Fibroblast of lung (primary cell): ENCODE data around the gene SIRT2. TPM values are rescaled to one million over a fixed set of nuclear protein-coding genes. Genes with fewer than 3 reads are reported as not detected.
"Not testable (repeated sequence)": the region's sequence is repeated elsewhere in the genome, so short reads cannot be mapped to it uniquely, and the experiment has no call there.

ENCODE experiments used
- DNase-seq, 2 donors: peaks; one replicate each; pipeline versions ENCODE4 v3.0.0 to v3.0.0-alpha.2; 2010; ENCODE audit warnings: low read depth in 2 of 2
- H2AFZ ChIP-seq: 2 replicates; pipeline ENCODE4 v1.5.1; 2012; ENCODE audit warnings: low read length, control low read depth, inconsistent platforms
- H3K27ac ChIP-seq: 2 replicates; pipeline ENCODE4 v1.5.1; 2011; ENCODE audit warnings: low read length, control low read depth; ENCODE audit not compliant: insufficient read depth
- H3K27me3 ChIP-seq: 2 replicates; pipeline ENCODE4 v1.5.1; 2011; ENCODE audit warnings: mild to moderate bottlenecking, low read length; ENCODE audit not compliant: control insufficient read depth, insufficient read depth
- H3K36me3 ChIP-seq: 2 replicates; pipeline ENCODE4 v1.5.1; 2011; ENCODE audit warnings: low read length; ENCODE audit not compliant: control insufficient read depth, insufficient read depth
- H3K4me1 ChIP-seq: 2 replicates; pipeline ENCODE4 v1.5.1; 2011; ENCODE audit warnings: low read length; ENCODE audit not compliant: control insufficient read depth, insufficient read depth; ENCODE audit errors: extremely low read depth
- H3K4me2 ChIP-seq: 2 replicates; pipeline ENCODE4 v1.5.1; 2011; ENCODE audit warnings: low read length, control low read depth; ENCODE audit not compliant: insufficient read depth; ENCODE audit errors: extremely low read depth
- H3K4me3 ChIP-seq, 4 experiments: fragments of 200-600 bp in 1 of 4; sonication (generic) in 1 of 4; replicated peaks in 1 of 4; 2 replicates each; pipeline ENCODE4 v1.5.1; 2011 to 2016; ENCODE audit warnings: low read length in 4 of 4, low read depth in 3 of 4, mild to moderate bottlenecking in 3 of 4, control low read depth in 2 of 4, inconsistent platforms in 1 of 4, mixed read lengths in 1 of 4; ENCODE audit not compliant: insufficient read depth in 1 of 4; ENCODE audit errors: control extremely low read depth in 1 of 4
- H3K79me2 ChIP-seq: 2 replicates; pipeline ENCODE4 v1.5.1; 2012; ENCODE audit warnings: mild to moderate bottlenecking, low read length, inconsistent platforms; ENCODE audit not compliant: control insufficient read depth, insufficient read depth
- H3K9ac ChIP-seq: 2 replicates; pipeline ENCODE4 v1.5.1; 2011; ENCODE audit warnings: mild to moderate bottlenecking, low read length, control low read depth; ENCODE audit not compliant: insufficient read depth
- H3K9me3 ChIP-seq: 2 replicates; pipeline ENCODE4 v1.5.1; 2012; ENCODE audit warnings: low read depth, low read length; ENCODE audit not compliant: control insufficient read depth, insufficient read depth
- H4K20me1 ChIP-seq: 2 replicates; pipeline ENCODE4 v1.5.1; 2011; ENCODE audit warnings: low read length; ENCODE audit not compliant: control insufficient read depth, insufficient read depth; ENCODE audit errors: extremely low read depth
- CTCF ChIP-seq, 2 donors: IDR thresholded peaks in 1 of 2; conservative IDR thresholded peaks in 1 of 2; 1 replicate in 1 of 2; 2 replicates in 1 of 2; pipeline ENCODE4 v1.5.1; 2011 to 2012; ENCODE audit warnings: low read length in 2 of 2, control low read depth in 1 of 2, inconsistent platforms in 1 of 2, low read depth in 1 of 2, mild to moderate bottlenecking in 1 of 2
- EZH2 ChIP-seq: IDR thresholded peaks from 2 replicates; pipeline ENCODE4 v1.5.1; 2012; ENCODE audit warnings: low read length, control low read depth, mild to moderate bottlenecking; ENCODE audit errors: missing control alignments
- polyA plus RNA-seq, 2 donors: library from polyadenylated mRNA; depleted of rRNA in 1 of 2; stranded (reverse) in 1 of 2; unstranded in 1 of 2; fragments of >200 nt; gene quantifications; 2 replicates each; pipeline ENCODE4 v1.2.1, GENCODE V29; 2011 to 2012; ENCODE audit warnings: missing spikeins in 1 of 2
- total RNA-seq: library from RNA; depleted of rRNA; stranded (reverse); fragments of >200 nt; gene quantifications from 2 replicates; pipeline ENCODE4 v1.2.1, GENCODE V29; 2014

The SIRT2 gene
- total and polyA plus RNA-seq, 2 donors (not counting 1 experiment from before 2014, with no cell fraction given): 38.7 to 51.7 TPM

GRCh38 chr19:38856813-38857212, 42.6 kb downstream of the SIRT2 start:
- no peak for DNase-seq
- TF ChIP-seq CTCF (conservative IDR thresholded peaks at IDR 0.05 in 1 of 2, IDR thresholded peaks at IDR 0.05 in 1 of 2; ENCODE audit: low read depth in 1 of 2, low read length in 2 of 2) (no peak), EZH2 (no peak)
- Histone ChIP-seq H4K20me1 (no peaks in the 10 kb centered on the region), H3K36me3 (no peaks in the 10 kb centered on the region), H3K4me3 (no peak overlapping the region), H3K27ac (no peak overlapping the region), H3K4me1 (no peaks in the 10 kb centered on the region), H3K79me2 (no peaks in the 10 kb centered on the region), H3K27me3 (no peaks in the 10 kb centered on the region), H3K9me3 (no peaks in the 10 kb centered on the region), H2AFZ (no peak overlapping the region), H3K4me2 (no peak overlapping the region), H3K9ac (no peak overlapping the region)

- not testable (repeated sequence) for H4K20me1 ChIP-seq, H3K27me3 ChIP-seq, H2AFZ ChIP-seq, H3K9me3 ChIP-seq, H3K36me3 ChIP-seq, H3K27ac ChIP-seq, H3K4me1 ChIP-seq, H3K4me3 ChIP-seq, H3K79me2 ChIP-seq, H3K4me2 ChIP-seq, DNase-seq, H3K9ac ChIP-seq
Measured at GRCh38 chr19:38855751-38856150, 43.7 kb downstream of the SIRT2 start.

- not testable (repeated sequence) for H3K4me3 ChIP-seq, H3K27me3 ChIP-seq, H3K9me3 ChIP-seq, H3K9ac ChIP-seq, DNase-seq, H2AFZ ChIP-seq, H3K36me3 ChIP-seq, H4K20me1 ChIP-seq, H3K79me2 ChIP-seq, H3K27ac ChIP-seq, H3K4me2 ChIP-seq, H3K4me1 ChIP-seq
Measured at GRCh38 chr19:38854961-38855360, 44.5 kb downstream of the SIRT2 start.

- no peaks in the 10 kb centered on the region for H3K36me3 ChIP-seq
- peak overlapping the region in 3 of 4 experiments; percentile 66 to 87 (median 82) for H3K4me3 ChIP-seq
- no peaks in the 10 kb centered on the region for H3K9me3 ChIP-seq
- DNase-seq: no peak
- peak overlapping the region; percentile 74 for H2AFZ ChIP-seq
- no peaks in the 10 kb centered on the region for H3K27me3 ChIP-seq
- H3K9ac ChIP-seq: no peak overlapping the region
- H4K20me1 ChIP-seq: no peaks in the 10 kb centered on the region
- peaks cover 9% of the 10 kb centered on the region for H3K4me1 ChIP-seq
- peak overlapping the region; percentile 91 for H3K27ac ChIP-seq
- peak overlapping the region; percentile 38 for H3K4me2 ChIP-seq
- peaks cover 9% of the 10 kb centered on the region for H3K79me2 ChIP-seq
- TF ChIP-seq EZH2 (no peak), CTCF (conservative IDR thresholded peaks at IDR 0.05 in 1 of 2, IDR thresholded peaks at IDR 0.05 in 1 of 2; ENCODE audit: low read depth in 1 of 2, low read length in 2 of 2) (no peak)
Measured at GRCh38 chr19:38853214-38853613, 46.2 kb downstream of the SIRT2 start.
